Stimulated activated CD8-positive, alpha-beta memory T cell treated with anti-CD3 and anti-CD28 coated beads, Interleukin-15, amount 100 ng/mL, for 4 hours (primary cell): ENCODE results near the gene RB1.
"Not testable (repeated sequence)": the region's sequence is repeated elsewhere in the genome, so short reads cannot be mapped to it uniquely, and the experiment has no call there.

Experiments
- DNase-seq, 2 donors: peaks; one replicate each; pipeline ENCODE4 v3.0.0-alpha.2; 2020; ENCODE audit warnings: low read depth in 2 of 2

Gene RB1

DNA sequence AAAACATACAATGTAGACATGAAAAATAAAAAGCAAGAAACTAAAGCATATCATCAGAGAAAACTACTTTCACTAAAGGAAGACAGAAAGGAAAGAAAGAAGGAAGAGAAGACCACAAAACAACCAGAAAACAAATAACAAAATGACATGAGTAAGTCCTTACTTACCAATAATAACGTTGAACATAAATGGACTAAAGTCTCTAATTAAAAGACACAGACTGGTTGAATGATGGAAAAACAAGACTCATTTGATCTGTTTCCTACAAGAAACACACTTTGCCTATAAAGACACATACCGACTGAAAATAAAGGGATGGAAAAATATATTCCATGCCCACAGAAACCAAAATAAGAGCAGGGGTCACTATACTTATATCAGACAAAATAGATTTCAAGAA lies 46.0 kb downstream of the RB1 start:
- no peak for DNase-seq

DNA sequence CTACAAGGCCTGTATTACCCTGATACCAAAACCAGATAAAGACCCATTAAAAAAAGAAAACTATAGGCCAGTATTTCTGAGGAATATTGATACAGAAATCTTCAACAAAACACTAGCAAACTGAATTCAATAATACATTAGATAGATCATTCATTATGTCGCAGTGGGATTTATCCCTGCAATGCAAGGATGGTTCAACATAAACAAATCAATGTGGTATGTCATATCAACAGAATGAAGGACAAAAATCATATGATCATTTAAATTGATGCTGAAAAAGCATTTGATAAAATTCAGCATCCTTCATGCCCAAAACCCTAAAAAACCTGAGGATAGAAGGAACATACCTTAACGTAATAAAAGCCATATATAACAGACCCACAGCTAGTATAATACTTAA lies 50.0 kb downstream of the RB1 start:
- no peak for DNase-seq

DNA sequence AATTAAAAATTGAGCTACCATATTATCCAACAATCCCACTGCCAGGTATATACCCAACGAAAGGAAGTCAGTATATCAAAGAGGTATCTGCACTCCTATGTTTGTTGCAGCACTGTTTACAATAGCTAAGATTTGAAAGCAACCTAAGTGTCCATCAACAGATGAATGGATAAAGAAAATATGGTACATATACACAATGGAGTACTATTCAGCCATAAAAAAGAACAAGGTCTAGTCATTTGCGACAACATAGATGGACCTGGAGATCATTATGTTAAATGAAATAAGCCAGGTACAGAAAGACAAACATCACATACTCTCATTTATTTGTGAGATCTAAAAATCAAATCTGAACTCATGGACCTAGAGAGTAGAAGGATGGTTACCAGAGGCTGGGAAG lies 52.0 kb downstream of the RB1 start:
- DNase-seq, result not testable (repeated sequence)

DNA sequence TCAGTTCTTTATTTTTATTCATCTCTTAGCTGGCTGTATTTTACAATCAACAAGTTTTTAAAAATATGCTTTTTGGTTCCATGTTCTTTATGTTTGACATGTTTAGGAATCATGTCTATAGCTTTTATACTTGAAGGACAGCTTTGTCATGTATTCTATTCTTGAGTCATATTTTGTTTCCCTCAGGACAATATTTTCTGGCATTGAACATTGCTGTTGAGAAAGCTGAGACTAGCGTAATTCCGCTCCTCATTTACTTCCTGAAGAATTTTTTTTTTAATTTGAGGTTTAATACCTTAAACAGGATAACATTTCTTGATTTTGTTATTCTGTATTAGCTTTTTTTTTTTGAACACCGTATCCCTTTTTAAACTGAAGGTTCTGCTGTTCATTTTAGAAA lies 53.2 kb downstream of the RB1 start:
- DNase-seq, result no peak

DNA sequence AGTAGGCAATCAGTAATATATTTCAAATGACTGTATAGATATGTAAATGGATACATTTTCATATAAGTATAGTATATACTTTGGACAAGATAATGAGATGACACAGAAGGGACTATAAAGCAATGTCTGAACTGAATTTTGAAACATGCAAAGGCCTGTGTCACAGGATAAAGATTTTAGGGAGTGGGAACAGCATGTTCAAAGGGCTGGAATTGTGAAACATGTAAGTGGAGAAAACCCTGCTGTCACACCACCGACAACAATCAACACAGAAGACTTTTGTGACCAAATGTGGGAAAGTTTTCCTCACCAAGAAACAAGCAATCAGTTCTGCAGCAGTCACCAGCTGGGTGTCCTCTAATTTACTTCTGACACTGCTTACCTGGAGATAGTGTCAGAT lies 66.4 kb downstream of the RB1 start:
- DNase-seq, result no peak

DNA sequence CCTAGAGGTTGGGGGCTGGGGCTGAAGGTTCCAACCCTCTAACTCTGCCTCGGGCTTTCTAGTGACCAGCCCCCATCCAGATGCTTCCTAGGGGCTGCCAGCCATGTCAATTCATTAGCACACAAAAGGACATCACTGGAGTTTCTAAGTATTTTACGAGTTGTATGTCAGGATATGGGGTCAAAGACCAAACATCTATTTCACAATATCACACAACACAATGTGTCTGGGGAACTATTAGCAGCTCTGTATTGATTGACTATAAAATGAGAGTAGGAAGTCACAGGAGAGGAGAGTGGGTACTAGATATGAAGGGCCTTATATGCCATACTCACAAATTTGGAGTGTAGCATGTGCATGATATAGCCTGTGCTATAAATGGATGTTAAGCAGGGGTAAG lies 67.3 kb downstream of the RB1 start:
- DNase-seq, result no peak

DNA sequence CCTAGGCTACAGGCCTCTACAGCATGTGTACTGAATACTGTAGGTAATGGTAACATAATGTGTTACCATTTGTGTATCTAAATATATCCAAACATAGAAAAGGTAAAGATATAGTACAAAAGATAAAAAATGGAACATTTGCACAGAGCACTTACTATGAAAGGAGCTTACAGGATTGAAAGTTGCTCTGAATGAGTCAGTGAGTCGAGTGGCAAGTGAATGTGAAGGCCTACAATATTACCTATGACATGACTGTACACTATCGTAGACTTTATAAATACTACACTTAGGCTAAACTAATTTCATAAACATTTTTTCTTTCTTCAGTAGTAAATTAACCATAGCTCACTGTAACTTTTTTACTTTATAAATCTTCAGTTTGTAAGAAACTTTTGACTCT lies 74.3 kb downstream of the RB1 start:
- DNase-seq, result no peak

DNA sequence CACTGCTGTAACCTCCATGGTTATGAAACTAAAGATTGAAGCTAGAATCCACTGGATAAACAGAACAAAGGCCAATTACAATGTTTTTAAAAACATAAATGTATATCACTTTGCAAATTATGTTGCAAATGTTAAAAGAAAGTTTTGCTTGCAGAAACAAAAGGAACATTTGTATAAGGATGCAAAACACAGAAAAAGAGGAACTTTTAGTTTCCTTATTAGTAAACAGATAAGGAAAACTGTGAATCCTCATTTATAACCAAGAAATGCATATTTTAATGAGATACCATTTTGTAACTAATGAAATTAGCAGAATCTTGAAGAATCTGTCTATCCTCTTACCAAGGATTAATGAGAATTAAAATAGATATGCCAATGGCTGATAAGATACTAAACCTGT lies 77.0 kb downstream of the RB1 start:
- no peak for DNase-seq

DNA sequence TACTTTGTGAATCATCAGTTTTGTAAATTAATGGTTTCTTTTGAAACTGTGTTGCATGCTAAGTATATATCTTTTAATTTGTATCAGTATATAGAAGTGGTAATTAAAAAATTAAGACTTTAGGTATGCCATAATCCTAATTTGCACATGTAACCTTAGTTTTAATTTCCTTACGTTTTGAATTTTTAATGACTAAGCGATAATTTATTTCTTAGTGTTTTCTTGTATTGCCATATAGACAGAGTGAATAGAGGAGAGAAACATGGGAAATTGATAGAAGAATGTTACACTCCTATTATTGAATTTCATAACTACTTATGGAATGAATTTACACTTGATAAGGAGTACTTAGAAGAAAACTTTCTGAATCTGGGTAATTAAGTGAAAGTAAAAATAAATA lies 79.8 kb downstream of the RB1 start:
- no peak for DNase-seq

DNA sequence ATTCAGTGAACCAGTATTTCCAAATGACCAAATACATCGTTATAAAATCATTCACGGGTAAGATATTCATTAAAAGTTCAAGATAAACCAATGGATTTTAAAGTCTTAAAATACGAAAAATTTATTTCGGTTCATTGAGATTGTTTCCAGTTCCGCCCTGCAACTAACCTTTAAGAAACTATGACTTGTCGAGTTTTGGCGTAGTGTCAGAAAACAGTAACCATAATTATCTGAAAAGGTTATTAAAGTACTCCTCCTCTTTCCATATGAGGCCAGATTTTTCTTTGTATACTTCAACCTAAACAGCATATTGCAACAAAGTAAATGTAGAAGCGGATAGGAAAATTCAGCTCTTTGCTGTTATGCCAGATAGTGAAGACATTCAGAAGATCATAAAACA lies 83.3 kb downstream of the RB1 start:
- DNase-seq, result no peak

DNA sequence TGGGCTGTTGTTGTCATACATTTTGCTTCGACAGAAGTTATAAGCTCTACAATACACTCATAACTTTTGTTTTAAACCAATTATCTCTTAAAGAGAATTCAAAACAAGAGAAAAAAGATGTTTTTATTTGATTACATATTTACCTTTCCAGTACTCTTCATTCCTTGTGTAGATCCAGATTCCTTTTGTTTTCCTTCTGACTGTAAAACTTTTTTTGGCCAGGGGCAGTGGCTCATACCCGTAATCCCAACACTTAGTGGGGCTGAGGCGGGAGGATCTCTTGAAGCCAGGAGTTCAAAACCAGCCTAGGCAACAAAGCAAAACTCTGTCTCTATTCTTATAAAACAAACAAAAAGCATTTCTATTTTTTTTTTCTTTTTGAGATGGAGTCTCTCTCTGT lies 87.7 kb downstream of the RB1 start:
- DNase-seq, result no peak

DNA sequence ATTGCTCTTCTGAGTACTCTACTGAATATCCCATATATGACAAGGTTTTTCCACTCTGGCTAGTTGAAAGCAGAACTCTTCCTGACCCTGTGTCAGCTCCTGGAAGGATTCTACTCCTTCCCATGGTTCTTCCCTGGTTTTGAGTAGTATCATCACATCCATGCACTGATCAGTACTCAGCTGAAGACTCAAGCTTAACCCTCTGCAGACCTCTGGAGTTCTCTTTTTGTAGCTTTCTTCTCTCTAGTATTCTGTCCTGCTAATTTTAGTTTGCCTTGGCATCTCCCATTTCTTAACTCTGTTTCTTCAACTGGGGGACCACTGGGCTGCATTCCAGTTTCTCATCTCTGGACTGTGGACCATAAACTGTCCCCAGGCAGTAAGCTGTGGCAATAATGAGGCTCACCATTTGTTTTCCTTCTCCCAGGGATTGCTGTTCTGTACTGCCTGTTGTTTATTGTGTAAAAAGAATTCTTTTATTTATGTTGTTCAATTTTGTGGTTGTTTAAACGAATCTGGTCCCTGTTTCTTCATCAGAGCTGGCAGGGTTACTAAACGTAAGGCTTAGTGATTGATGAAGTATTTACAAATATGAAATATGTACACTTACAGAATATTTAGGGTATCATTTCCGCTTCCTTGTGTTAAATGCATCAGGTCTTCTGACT lies 89.6 kb downstream of the RB1 start:
- DNase-seq, result no peak

DNA sequence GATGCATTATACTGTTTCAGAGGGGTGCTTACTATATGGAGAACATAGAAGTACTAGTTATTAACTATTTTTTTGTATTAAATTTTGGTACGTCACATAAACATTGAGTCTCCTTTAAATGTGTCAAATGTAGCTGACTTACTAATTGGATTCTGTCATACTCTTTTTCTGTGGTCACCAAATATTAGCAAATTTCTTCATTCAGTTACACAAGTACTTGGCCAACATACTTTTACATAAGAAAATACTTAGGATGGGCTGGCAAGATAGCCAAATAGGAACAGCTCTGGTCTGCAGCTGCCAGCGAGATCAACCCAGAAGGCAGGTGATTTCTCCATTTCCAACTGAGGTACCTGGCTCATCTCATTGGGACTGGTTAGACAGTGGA lies 90.1 kb downstream of the RB1 start:
- DNase-seq, result no peak

DNA sequence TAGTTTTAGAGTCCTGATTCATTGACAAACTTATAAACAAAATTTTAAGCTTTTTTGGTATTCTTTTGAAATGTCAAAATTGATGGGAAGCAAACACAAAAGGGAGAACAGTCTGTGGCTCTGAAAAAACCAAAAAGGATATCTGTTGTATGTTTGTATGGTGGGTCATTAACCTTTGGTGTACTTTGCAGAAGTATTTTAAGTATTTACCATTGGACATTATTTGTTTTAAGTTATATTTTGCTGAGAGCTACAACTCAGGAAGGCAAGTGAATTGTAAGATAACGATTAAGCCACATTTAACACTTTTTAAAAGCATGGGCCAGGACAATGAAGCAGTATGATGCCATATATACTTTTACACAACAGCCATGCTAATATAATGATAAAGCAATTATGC lies 94.2 kb downstream of the RB1 start:
- DNase-seq, result no peak

DNA sequence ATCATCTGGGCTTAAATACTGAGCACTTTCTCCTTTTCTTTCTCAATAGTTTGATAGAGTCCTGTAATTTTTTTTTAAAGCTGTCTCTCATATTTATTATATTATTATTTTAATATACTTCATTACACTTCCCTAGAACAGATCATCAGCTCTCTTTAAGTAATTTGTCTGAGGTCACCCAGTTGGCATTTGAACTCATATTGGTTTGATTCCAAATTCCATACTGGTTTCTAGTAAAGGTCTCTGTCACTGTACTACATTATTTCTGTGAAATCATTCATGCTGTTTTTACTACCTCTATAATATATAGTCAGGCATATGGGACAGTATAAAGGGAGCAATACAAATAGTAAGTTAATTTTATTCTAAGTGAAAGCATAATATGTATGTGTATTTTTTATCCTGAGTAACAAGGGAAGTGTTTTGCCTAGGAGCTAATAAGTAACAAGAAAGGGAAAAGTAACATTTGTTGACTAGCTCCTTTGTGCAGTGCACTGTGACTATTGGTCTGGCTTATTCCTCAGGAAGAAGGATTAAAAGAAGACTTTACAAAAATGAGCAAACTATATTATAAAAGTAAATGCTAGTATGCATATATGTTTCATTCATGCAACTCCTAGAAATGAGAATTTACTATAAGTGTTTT lies 95.0 kb downstream of the RB1 start:
- no peak for DNase-seq

DNA sequence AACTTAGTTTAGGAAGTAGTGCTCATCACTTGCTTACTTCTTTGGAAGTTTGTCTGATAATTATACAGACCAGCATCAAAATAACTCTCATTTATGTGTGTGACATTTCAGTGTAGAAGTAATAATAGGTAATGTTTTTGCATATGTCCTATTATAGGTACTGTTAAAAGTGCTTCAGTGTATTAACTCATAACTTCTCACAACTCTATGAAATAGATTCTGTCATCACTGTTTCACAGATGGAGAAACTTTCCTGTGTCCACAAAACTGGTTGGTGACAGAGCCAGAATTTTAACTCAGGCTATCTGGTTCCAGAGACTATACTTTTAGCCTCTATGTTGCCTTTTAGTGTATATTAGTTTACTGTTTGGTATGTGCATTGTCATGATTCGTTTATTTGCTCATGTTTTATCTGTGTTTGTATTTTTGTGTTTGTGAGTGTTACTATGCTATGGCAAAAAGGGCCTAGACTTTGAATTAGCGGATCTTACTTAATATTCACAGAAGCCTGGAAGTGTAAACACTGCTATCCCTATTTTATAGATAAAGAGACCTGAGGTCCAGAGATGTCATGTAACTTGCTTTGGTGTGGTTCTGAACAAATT lies 96.6 kb downstream of the RB1 start:
- DNase-seq, result no peak

DNA sequence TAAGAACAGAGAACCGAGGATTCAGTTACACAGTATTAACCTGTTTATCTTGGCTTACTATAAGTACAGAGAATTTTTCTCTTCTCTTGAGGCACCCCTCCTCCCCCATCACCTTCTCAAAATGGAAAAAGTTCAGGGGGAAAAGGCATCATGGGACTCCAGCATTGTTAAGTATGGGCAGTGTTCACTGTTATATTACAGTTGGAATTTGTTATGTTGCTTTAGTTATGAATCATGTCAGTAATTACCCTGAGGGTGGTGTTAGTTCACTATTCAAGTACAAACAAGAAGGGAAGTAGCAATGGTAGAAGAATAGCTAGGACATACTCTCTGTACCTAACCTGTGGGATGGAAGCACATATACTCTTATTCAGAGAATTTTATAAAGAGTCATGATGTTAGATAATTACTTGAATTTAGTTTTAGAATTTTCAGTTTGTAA lies 97.3 kb downstream of the RB1 start:
- no peak for DNase-seq

DNA sequence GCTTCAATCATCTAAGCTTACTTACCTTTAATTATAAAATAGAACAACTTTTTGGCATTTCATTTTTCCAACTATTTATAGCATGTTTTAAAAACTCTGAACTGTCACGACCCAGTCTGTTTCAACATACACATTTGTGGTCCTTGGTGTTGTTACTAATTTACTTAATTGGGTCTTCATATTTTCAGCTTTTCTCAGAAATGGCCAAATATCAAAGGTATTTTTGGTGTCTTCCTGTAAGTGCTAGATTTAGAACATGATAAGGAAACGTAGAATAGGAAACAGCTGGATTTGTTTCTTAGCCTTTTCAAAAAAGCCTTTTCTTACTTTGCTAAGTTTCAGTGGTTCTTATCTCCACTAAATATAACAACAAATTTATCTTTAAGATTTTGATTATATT lies 97.9 kb downstream of the RB1 start:
- DNase-seq, result no peak

DNA sequence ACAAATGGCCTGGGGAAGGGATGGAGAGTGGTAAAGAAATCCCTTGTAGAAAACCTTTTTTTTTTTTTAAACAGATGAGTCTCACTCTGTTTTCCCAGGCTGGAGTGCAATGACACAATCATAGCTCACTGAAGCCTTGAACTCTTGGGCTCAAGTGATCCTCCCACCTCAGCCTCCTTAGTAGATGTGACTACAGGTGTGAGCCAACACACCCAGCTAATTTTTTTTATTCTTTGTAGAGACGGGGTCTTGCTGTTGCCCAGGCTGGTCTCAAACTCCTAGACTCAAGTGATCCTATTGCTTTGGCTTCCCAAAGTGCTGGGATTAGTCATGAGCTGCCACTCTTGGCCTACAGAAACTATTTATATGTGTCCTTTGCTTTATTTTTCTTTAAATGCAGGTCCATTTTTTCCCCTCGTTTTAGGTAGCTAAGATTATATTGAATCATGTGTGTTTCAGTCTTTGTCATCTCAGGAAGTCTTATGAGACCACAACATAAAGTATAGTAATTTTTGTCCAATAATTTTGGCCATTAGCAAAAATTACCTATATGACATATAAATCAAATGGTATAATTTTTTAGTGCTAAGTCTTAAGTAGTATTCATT lies 98.9 kb downstream of the RB1 start:
- no peak for DNase-seq

DNA sequence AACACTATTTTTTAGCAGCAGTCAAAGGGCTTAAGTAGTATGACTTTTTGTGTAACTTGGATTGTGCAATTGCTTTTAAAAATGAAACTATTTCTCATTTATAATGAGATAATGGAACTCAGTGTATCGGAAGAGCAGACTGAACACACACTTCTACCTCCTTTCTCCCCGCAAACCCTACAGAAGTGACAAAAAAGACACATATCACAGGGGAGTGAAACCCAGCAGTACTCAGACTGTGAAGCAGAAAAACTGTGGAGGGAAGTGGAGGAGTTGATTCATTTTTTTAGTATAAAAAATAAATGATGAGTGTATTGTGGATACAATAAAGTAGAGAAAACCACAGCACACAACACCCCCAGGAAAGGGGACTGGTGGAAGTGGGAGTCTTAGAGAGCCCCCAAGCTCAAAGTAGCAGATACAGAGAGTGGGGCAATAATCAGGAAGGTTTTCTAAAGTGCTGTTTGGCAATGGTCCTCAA lies 99.6 kb downstream of the RB1 start:
- no peak for DNase-seq

DNA sequence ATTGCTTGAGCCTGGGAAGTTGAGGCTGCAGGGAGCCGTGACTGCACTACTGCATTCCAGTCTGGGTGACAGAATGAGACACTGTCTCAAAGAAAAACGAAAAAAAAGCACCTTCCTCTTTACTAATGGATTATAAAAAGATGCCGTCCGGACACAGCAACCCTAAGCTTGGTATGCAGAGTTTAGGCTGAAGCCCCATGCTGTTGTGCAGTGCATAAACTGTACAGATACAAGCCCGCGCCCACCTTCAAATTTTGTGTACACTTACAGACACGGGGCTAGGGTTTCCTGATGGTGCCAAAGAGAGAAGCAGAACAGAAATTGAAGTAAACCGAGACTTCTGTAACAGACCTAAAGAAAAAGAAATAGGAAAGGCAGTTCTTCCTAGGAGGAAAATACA lies 100.4 kb downstream of the RB1 start:
- DNase-seq, result no peak

DNA sequence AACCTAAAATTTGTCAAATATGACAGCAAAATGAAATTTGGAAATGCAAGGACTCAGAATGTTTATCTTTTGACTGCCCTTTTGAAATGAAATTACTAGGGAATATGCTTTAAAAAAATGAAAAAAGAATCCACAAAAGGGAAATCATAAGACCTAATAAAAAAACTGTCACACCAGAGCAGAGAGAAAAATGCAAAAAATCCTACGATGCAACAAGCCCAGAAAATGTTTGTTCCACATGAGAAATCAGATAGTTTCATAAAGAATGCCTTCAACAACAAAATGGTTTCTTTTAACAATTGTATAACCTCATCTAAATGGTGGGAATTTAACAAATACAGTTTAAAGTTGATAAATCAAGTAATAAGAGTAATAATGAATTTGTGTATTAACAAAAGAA lies 101.4 kb downstream of the RB1 start:
- DNase-seq, result no peak

DNA sequence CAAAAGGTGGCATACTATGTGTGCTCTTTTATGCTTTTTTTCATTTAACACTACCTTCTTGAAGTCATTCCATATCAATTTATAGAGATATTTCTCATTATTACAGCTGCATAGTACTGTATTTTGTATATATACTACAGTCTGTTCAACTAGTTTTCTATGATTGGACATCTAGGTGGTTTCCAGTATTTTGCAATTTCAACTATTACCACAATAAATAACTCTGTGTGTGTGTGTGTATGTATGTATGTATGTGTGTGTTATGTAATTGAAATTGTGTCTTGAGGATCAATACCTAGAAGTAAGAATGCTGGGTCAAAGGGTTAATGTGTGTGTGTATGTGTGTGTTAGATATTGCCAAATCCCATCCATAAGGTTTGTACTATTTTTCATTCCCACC lies 102.3 kb downstream of the RB1 start:
- no peak for DNase-seq
